ENCODE data around the gene MS4A6E.

Gene MS4A6E

GRCh38 chr11:60377401-60378136 lies 50.5 kb downstream of the MS4A6E start:
- DNase-seq, result no peak

- DNase-seq, result no peak
Observed at GRCh38 chr11:60378354-60378753, 51.3 kb downstream of the MS4A6E start, which contains the start of gene MS4A7. Gene MS4A7, plus strand, starts transcription at chr11:60378532. Its CDS starts 4,610 bp downstream, at chr11:60383142.

- no peak for DNase-seq
Observed at GRCh38 chr11:60389279-60389910, 62.3 kb downstream of the MS4A6E start.

GRCh38 chr11:60390419-60390818 lies 63.4 kb downstream of the MS4A6E start:
- no peak for DNase-seq

Measured in islet precursor cell (in vitro differentiated cells).